OCI-LY3 (cell line): ENCODE results near the gene CTAG1B.

ENCODE experiments used
- CTCF ChIP-seq: fragments of 200-600, 300-600 bp; sonication (generic); IDR thresholded peaks from 2 replicates; pipeline ENCODE4 v1.5.1; 2014; ENCODE audit warnings: antibody characterized with exemption, low read length, low read depth
- EZH2phosphoT487 ChIP-seq: fragments of 200-600 bp; shearing (Covaris generic); IDR thresholded peaks from 2 replicates; pipeline ENCODE4 v1.6.1; 2018; ENCODE audit warnings: antibody characterized with exemption, mixed run types, low read depth

GRCh38 chrX:154657226-154657805 is 38.2 kb upstream of the CTAG1B start:
- no peak for TF ChIP-seq CTCF
- TF ChIP-seq EZH2phosphoT487 = no peak
